Lung (tissue), 12 donors: ENCODE data around the gene COL4A6. TPM values are rescaled to one million over a fixed set of nuclear protein-coding genes. Genes with fewer than 3 reads are reported as not detected.
"Not testable (repeated sequence)": the region's sequence is repeated elsewhere in the genome, so short reads cannot be mapped to it uniquely, and the experiment has no call there.

ENCODE experiments used
- ATAC-seq: fragments of 200-7000 bp; cut with Tn5 transposase; one replicate; pipeline ENCODE4 v1.9.1; 2020; ENCODE audit warnings: moderate number of reproducible peaks; ENCODE audit not compliant: insufficient read depth, low FRiP score
- DNase-seq, 3 donors: peaks; one replicate each; pipeline ENCODE4 v3.0.0-alpha.2; 2013 to 2017
- H3K27ac ChIP-seq, 2 donors: one replicate each; pipeline ENCODE4 v1.5.1; 2013; ENCODE audit warnings: mild to moderate bottlenecking in 2 of 2, moderate library complexity in 2 of 2, control low read depth in 1 of 2, inconsistent platforms in 1 of 2, low read depth in 1 of 2, low read length in 1 of 2
- H3K27me3 ChIP-seq, 3 donors: one replicate each; pipeline ENCODE4 v1.5.1; 2013; ENCODE audit warnings: low read length in 2 of 3; ENCODE audit not compliant: control insufficient read depth in 3 of 3, insufficient read depth in 3 of 3
- H3K36me3 ChIP-seq, 4 donors: one replicate each; pipeline ENCODE4 v1.5.1; 2013; ENCODE audit warnings: low read length in 4 of 4, mild to moderate bottlenecking in 1 of 4, moderate library complexity in 1 of 4; ENCODE audit not compliant: control insufficient read depth in 4 of 4, insufficient read depth in 4 of 4
- H3K4me1 ChIP-seq, 5 donors: one replicate each; pipeline ENCODE4 v1.5.1; 2013; ENCODE audit warnings: low read length in 5 of 5, mild to moderate bottlenecking in 2 of 5, moderate library complexity in 1 of 5; ENCODE audit not compliant: control insufficient read depth in 5 of 5, insufficient read depth in 5 of 5
- H3K4me3 ChIP-seq: one replicate; pipeline ENCODE4 v1.5.1; 2013; ENCODE audit warnings: mild to moderate bottlenecking, control low read depth, moderate library complexity
- H3K9ac ChIP-seq, 2 donors: one replicate each; pipeline ENCODE4 v1.5.1; 2013; ENCODE audit warnings: low read length in 2 of 2, control low read depth in 1 of 2; ENCODE audit not compliant: insufficient read depth in 1 of 2
- H3K9me3 ChIP-seq, 4 donors: one replicate each; pipeline ENCODE4 v1.5.1; 2013; ENCODE audit warnings: low read length in 3 of 4, mild to moderate bottlenecking in 1 of 4, moderate library complexity in 1 of 4; ENCODE audit not compliant: control insufficient read depth in 4 of 4, insufficient read depth in 3 of 4
- CTCF ChIP-seq: IDR thresholded peaks from 2 replicates; pipeline ENCODE4 v1.5.1; 2012; ENCODE audit warnings: mild to moderate bottlenecking; ENCODE audit errors: control extremely low read depth, extremely low read depth
- WGBS, 2 donors: extraction: QIAGEN DNeasy Blood & Tissue Kit; methylation state at CpG; one replicate each; pipeline ENCODE4 v1.1.7; 2013; 5-methylcytosine and 5-hydroxymethylcytosine counted together
- polyA plus RNA-seq, 2 donors: library from polyadenylated mRNA; stranded (reverse); fragments of 200-250 nt; gene quantifications; one replicate each; pipeline ENCODE4 v1.2.1, GENCODE V29; 2013
- total RNA-seq, 2 donors: library from RNA; depleted of rRNA in 1 of 2; stranded (reverse); fragments of >200 nt in 1 of 2; gene quantifications; one replicate each; pipeline ENCODE4 v1.2.1, GENCODE V29; 2014 to 2021
- donor health status: control.
- donor health status: control.
- donor health status: Bipolar disorder and iron deficiency.
- donor health status: healthy.
- donor health status: DM: yes; HTN: yes; CAD: no.

The COL4A6 gene
- total and polyA plus RNA-seq, 4 donors, result 0.57 to 16.7 (median 1.6) TPM

- H3K4me1 ChIP-seq, result no peaks in the 10 kb centered on the region
- WGBS, 2 donors, result 74 to 86% methylated on average over 1 of the region's 1 CpG
- ATAC-seq (no peak), DNase-seq (no peak)
- H3K27ac ChIP-seq, result no peak overlapping the region
- peaks cover 5 to 38% (median 17%) of the 10 kb centered on the region in 3 donors for H3K27me3 ChIP-seq
- no peak for TF ChIP-seq CTCF
- no peak overlapping the region for H3K4me3 ChIP-seq
- no peaks in the 10 kb centered on the region for H3K36me3 ChIP-seq
- H3K9ac ChIP-seq, result no peak overlapping the region
- H3K9me3 ChIP-seq, result no peaks in the 10 kb centered on the region
Observed at GRCh38 chrX:108396986-108397385, 41.2 kb downstream of the COL4A6 start.

DNA sequence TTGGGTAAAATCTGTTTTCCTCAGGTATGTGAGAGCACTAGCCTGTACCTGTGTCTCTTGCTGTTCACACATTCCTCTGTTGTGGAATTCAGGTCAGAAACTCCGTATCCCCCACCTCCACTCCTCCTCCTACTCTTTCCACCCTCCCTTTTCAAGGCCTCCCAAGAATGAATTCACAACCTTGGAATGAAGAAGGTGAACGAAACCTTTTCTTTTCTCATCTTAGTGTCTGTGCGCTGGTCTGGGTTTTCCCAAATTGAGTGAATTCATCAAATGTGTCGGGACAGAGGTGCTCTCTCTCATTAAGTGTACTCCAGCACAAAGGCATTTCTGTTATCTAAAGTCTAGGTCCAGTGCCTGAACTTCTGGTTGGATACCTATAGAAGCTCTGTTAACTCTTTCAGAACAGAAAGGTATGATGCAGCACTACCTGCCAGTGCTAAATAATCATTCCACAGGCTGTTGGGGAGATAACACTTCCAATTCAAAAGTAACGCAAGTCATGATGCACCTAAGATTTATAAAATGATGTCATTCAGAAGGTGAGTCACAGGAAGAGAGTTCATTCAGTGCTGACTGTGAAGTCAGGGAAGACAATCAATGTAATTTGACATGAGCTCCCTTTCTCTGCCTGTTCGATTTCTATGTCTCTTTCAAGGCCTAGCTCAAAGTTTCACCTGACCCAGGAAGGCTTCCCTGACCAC, 41.9 kb downstream of the COL4A6 start:
- Histone ChIP-seq H3K27me3 (peaks cover 5 to 32% (median 17%) of the 10 kb centered on the region in 3 donors), H3K4me3 (no peak overlapping the region), H3K36me3 (no peaks in the 10 kb centered on the region), H3K9ac (no peak overlapping the region), H3K9me3 (peaks cover 0 to 2% (median 0%) of the 10 kb centered on the region in 4 donors), H3K27ac (no peak overlapping the region), H3K4me1 (no peaks in the 10 kb centered on the region)
- WGBS, 2 donors, result 59 to 85% methylated on average over 6 of the region's 6 CpGs
- ATAC-seq (no peak), DNase-seq (peak in 1 of 3 donors; percentile 6)
- no peak for TF ChIP-seq CTCF

DNA sequence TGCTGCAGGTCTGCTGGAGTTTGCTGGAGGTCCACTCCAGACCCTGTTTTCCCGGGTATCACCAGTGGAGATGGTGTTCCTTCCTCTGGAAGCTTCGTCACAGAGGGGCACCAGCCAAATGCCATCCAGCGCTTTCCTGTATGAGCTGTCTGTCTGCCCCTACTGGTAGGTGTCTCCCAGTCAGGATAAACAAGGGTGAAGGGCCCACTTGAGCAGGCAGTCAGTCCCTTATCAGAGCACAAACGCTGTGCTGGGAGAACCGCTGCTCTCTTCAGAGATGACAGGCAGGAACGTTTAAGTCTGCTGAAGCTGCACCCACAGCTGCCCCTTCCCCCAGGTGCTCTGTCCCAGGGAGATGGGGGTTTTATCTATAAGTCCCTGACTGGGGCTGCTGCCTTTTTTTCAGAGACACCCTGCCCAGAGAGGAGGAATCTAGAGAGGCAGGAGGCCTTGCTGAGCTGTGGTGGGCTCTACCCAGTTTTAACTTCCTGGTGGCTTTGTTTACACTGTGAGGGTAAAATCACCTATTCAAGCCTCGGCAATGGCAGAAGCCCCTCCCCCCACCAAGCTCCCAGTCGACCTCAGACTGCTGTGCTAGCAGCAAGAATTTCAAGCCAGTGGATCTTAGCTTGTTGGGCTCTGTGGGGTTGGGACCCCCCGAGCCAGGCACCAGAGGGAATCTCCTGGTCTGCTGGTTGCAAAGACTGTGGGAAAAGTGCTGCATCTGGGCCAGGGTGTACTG, 47.1 kb downstream of the COL4A6 start:
- H3K27ac ChIP-seq, H3K36me3 ChIP-seq, H3K27me3 ChIP-seq, DNase-seq, H3K4me3 ChIP-seq, ATAC-seq, H3K4me1 ChIP-seq, H3K9me3 ChIP-seq, H3K9ac ChIP-seq: not testable (repeated sequence)
- WGBS, 2 donors, result 53 to 69% methylated on average over 9 of the region's 9 CpGs

- no peak for TF ChIP-seq CTCF
- ATAC-seq, result no peak
- Histone ChIP-seq H3K4me3 (no peak overlapping the region), H3K27ac (no peak overlapping the region), H3K27me3 (peaks cover 0 to 18% (median 2%) of the 10 kb centered on the region in 3 donors), H3K9me3 (no peaks in the 10 kb centered on the region), H3K9ac (no peak overlapping the region), H3K36me3 (no peaks in the 10 kb centered on the region), H3K4me1 (no peaks in the 10 kb centered on the region)
- 66 to 86% methylated on average over 1 of the region's 1 CpG for WGBS, 2 donors
- no peak for DNase-seq
Observed at GRCh38 chrX:108384783-108385182, 53.4 kb downstream of the COL4A6 start.
